Mesothelial cell of epicardium (in vitro differentiated cells): Measurements from ENCODE around the gene LYSMD2. TPM values are rescaled to one million over a fixed set of nuclear protein-coding genes. Genes with fewer than 3 reads are reported as not detected.
A peak's percentile ranks its signal among the peaks of the same experiment; 100 is the strongest.

Experiments
- DNase-seq, 2 experiments: peaks; one replicate each; pipeline ENCODE4 v3.0.0; 2021; ENCODE audit warnings: low spot score in 2 of 2; ENCODE audit not compliant: unreplicated experiment in 2 of 2
- H3K27ac Mint-ChIP-seq: 2 replicates; pipeline ENCODE4 v1.8.0; 2021; ENCODE audit warnings: mixed read lengths
- H3K27me3 Mint-ChIP-seq: 2 replicates; pipeline ENCODE4 v1.8.0; 2021; ENCODE audit warnings: low read depth, mixed read lengths
- H3K36me3 Mint-ChIP-seq: 2 replicates; pipeline ENCODE4 v1.8.0; 2021; ENCODE audit warnings: mixed read lengths
- H3K4me1 Mint-ChIP-seq: 2 replicates; pipeline ENCODE4 v1.8.0; 2021; ENCODE audit warnings: mixed read lengths
- H3K4me3 Mint-ChIP-seq: 2 replicates; pipeline ENCODE4 v1.8.0; 2021; ENCODE audit warnings: mild to moderate bottlenecking, moderate library complexity, mixed read lengths
- H3K9me3 Mint-ChIP-seq: 2 replicates; pipeline ENCODE4 v1.8.0; 2021; ENCODE audit warnings: mixed read lengths
- CTCF ChIP-seq: fragments of 200-600 bp; sonication (generic); IDR thresholded peaks from one replicate; pipeline ENCODE4 v1.5.0; 2021; ENCODE audit warnings: antibody characterized with exemption; ENCODE audit not compliant: unreplicated experiment
- total RNA-seq: library from RNA; stranded (reverse); gene quantifications from 3 replicates; pipeline ENCODE4 v1.2.1, GENCODE V29; 2021

Gene LYSMD2
- total RNA-seq, 1 donor from 2014 or later, result 1.9 TPM

DNA sequence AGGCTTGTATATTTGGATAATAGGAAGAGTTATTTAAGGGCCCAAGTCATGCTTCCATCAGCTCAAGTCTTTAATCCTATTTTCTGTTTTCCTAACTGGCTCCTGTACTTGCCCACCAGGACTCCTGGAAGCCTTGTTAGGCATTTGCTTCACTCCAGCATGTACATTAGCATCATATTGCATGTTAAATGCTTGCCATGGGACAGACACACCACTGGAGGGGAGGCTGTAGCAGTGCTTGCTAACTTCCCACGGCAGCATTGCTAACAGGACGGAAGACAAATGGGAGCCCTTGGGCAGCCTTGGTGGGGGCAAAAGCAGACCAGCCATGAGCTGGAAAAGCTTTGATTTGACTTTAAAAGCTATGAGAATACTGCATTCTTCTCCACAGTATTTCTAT, 20.0 kb upstream of the LYSMD2 start:
- Mint-ChIP-seq H3K4me1 (peaks cover 16% of the 10 kb centered on the region), H3K4me3 (no peak overlapping the region), H3K27me3 (peaks cover 25% of the 10 kb centered on the region), H3K27ac (no peak overlapping the region), H3K9me3 (no peaks in the 10 kb centered on the region), H3K36me3 (no peaks in the 10 kb centered on the region)
- no peak for TF ChIP-seq CTCF
- DNase-seq, result no peak

DNA sequence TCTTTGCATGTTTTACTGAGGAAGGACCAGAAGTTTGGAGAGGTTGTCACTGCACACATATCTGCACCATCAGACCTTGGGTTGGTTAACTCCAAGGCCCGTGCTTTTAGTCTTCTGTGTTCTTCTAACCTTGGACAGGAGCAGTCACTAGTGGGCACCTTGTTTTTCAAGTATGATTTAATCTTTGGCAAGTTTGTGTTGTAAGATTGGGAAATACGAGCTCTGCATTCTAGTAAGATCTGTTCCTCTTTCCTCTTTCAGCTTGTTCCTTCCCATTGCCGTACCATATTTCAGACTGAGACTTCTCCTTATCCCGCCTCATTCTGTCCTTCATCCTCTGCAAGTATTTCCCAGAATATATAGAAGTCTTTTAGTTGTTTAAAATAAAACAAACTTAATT, 19.0 kb upstream of the LYSMD2 start:
- DNase-seq, result no peak
- Mint-ChIP-seq H3K4me3 (no peak overlapping the region), H3K9me3 (no peaks in the 10 kb centered on the region), H3K36me3 (no peaks in the 10 kb centered on the region), H3K27ac (no peak overlapping the region), H3K4me1 (peaks cover 18% of the 10 kb centered on the region), H3K27me3 (peaks cover 31% of the 10 kb centered on the region)
- no peak for TF ChIP-seq CTCF

DNA sequence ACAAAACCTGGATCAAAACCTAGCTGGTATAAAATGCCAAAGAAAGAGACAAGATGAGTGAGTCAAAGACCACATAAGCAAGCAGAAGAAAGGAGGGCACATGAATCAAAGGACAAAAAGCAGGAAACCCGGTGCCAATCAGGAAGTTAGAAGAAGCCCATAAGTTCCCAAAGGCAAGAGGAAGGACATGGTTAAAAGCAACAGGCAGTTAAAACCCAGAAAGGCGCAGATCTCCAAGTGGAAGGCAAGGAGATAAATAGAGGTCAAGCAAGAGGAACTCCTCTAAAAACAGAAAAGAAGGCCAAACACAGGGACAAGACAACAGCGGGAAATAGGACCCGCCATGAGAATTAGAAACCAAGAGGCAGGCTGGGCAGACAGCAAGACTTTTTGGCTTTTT, 18.3 kb upstream of the LYSMD2 start:
- Mint-ChIP-seq H3K4me3 (no peak overlapping the region), H3K9me3 (no peaks in the 10 kb centered on the region), H3K4me1 (peaks cover 22% of the 10 kb centered on the region), H3K36me3 (no peaks in the 10 kb centered on the region), H3K27me3 (peaks cover 35% of the 10 kb centered on the region), H3K27ac (no peak overlapping the region)
- no peak for TF ChIP-seq CTCF
- no peak for DNase-seq

- no peak for DNase-seq
- Mint-ChIP-seq H3K27ac (no peak overlapping the region), H3K4me3 (no peak overlapping the region), H3K36me3 (no peaks in the 10 kb centered on the region), H3K27me3 (peaks cover 50% of the 10 kb centered on the region), H3K9me3 (no peaks in the 10 kb centered on the region), H3K4me1 (peaks cover 22% of the 10 kb centered on the region)
- TF ChIP-seq CTCF, result no peak
Measured at GRCh38 chr15:51754267-51754666, 16.8 kb upstream of the LYSMD2 start.

GRCh38 chr15:51752888-51753287, 15.4 kb upstream of the LYSMD2 start:
- H3K27ac Mint-ChIP-seq, result no peak overlapping the region
- peaks cover 59% of the 10 kb centered on the region for H3K27me3 Mint-ChIP-seq
- DNase-seq, result no peak
- no peaks in the 10 kb centered on the region for H3K36me3 Mint-ChIP-seq
- H3K4me1 Mint-ChIP-seq, result peaks cover 11% of the 10 kb centered on the region
- TF ChIP-seq CTCF, result no peak
- no peaks in the 10 kb centered on the region for H3K9me3 Mint-ChIP-seq
- H3K4me3 Mint-ChIP-seq, result peak overlapping the region; percentile 55
